ENCODE data around the gene ATP12A.

ATP12A gene

GRCh38 chr13:24680258-24680920 is at the start of gene ATP12A:
TSS of gene ATP12A (plus strand) at chr13:24680408. CDS start at chr13:24680744, 336 bp downstream.
- Histone ChIP-seq H3F3A (ENCODE audit: insufficient read depth) (no peaks in the 10 kb centered on the region), H4K20me1 (ENCODE audit: low read depth, low read length) (no peaks in the 10 kb centered on the region), H3K27me3 (ENCODE audit: low read length) (no peaks in the 10 kb centered on the region), H3K9me3 (ENCODE audit: insufficient read depth, low read length) (no peaks in the 10 kb centered on the region), H3K9ac (ENCODE audit: low read length) (no peak within 1 kb of the TSS), H3K36me3 (ENCODE audit: low read length) (no peaks in the 10 kb centered on the region), H3K4me3 (ENCODE audit: insufficient read depth, low read length, poor library complexity, severe bottlenecking) (no peak within 1 kb of the TSS), H3K27ac (ENCODE audit: low read depth, low read length) (no peak within 1 kb of the TSS), H3K4me2 (ENCODE audit: low read depth, low read length, poor library complexity, severe bottlenecking) (no peak within 1 kb of the TSS), H3K79me2 (ENCODE audit: insufficient read depth, low read length) (no peaks in the 10 kb centered on the region), H3K9me2 (replicated peaks; ENCODE audit: insufficient read depth, low read length) (no peaks in the 10 kb centered on the region), H2AFZ (ENCODE audit: low read depth, low read length, severe bottlenecking) (no peak within 1 kb of the TSS)
- no peak for TF ChIP-seq EZH2phosphoT487 (conservative IDR thresholded peaks at IDR 0.05; ENCODE audit: low read length)
- TF ChIP-seq CTCF (IDR thresholded peaks at IDR 0.05; ENCODE audit: insufficient read depth, low read length, poor library complexity, severe bottlenecking), result no peak

GRCh38 chr13:24630851-24631620 is 49.2 kb upstream of the ATP12A start:
- Histone ChIP-seq H3K9me2 (replicated peaks; ENCODE audit: insufficient read depth, low read length) (no peaks in the 10 kb centered on the region), H3K9me3 (ENCODE audit: insufficient read depth, low read length) (no peaks in the 10 kb centered on the region), H3K36me3 (ENCODE audit: low read length) (no peaks in the 10 kb centered on the region), H3F3A (ENCODE audit: insufficient read depth) (no peaks in the 10 kb centered on the region), H3K27ac (ENCODE audit: low read depth, low read length) (no peak overlapping the region), H3K4me3 (ENCODE audit: insufficient read depth, low read length, poor library complexity, severe bottlenecking) (no peak overlapping the region), H4K20me1 (ENCODE audit: low read depth, low read length) (no peaks in the 10 kb centered on the region), H3K4me2 (ENCODE audit: low read depth, low read length, poor library complexity, severe bottlenecking) (no peak overlapping the region), H3K9ac (ENCODE audit: low read length) (no peak overlapping the region), H3K79me2 (ENCODE audit: insufficient read depth, low read length) (no peaks in the 10 kb centered on the region), H2AFZ (ENCODE audit: low read depth, low read length, severe bottlenecking) (no peak overlapping the region), H3K27me3 (ENCODE audit: low read length) (no peaks in the 10 kb centered on the region)
- TF ChIP-seq EZH2phosphoT487 (conservative IDR thresholded peaks at IDR 0.05; ENCODE audit: low read length) (no peak), CTCF (IDR thresholded peaks at IDR 0.05; ENCODE audit: insufficient read depth, low read length, poor library complexity, severe bottlenecking) (no peak)

GRCh38 chr13:24631922-24632321 is 48.3 kb upstream of the ATP12A start:
- Histone ChIP-seq H3K4me3 (ENCODE audit: insufficient read depth, low read length, poor library complexity, severe bottlenecking) (no peak overlapping the region), H4K20me1 (ENCODE audit: low read depth, low read length) (no peaks in the 10 kb centered on the region)

More at GRCh38 chr13:24631922-24632321, 48.3 kb upstream of the ATP12A start:
- Histone ChIP-seq H3K27me3 (ENCODE audit: low read length) (no peaks in the 10 kb centered on the region), H3K9me2 (replicated peaks; ENCODE audit: insufficient read depth, low read length) (no peaks in the 10 kb centered on the region), H3K4me2 (ENCODE audit: low read depth, low read length, poor library complexity, severe bottlenecking) (no peak overlapping the region), H2AFZ (ENCODE audit: low read depth, low read length, severe bottlenecking) (no peak overlapping the region), H3F3A (ENCODE audit: insufficient read depth) (no peaks in the 10 kb centered on the region), H3K36me3 (ENCODE audit: low read length) (no peaks in the 10 kb centered on the region), H3K9ac (ENCODE audit: low read length) (no peak overlapping the region), H3K27ac (ENCODE audit: low read depth, low read length) (no peak overlapping the region), H3K9me3 (ENCODE audit: insufficient read depth, low read length) (no peaks in the 10 kb centered on the region), H3K79me2 (ENCODE audit: insufficient read depth, low read length) (no peaks in the 10 kb centered on the region)
- TF ChIP-seq EZH2phosphoT487 (conservative IDR thresholded peaks at IDR 0.05; ENCODE audit: low read length), result no peak
- TF ChIP-seq CTCF (IDR thresholded peaks at IDR 0.05; ENCODE audit: insufficient read depth, low read length, poor library complexity, severe bottlenecking), result no peak
